ENCODE data around the gene SLC9A9.
A peak's percentile ranks its signal among the peaks of the same experiment; 100 is the strongest.

The SLC9A9 gene

DNA sequence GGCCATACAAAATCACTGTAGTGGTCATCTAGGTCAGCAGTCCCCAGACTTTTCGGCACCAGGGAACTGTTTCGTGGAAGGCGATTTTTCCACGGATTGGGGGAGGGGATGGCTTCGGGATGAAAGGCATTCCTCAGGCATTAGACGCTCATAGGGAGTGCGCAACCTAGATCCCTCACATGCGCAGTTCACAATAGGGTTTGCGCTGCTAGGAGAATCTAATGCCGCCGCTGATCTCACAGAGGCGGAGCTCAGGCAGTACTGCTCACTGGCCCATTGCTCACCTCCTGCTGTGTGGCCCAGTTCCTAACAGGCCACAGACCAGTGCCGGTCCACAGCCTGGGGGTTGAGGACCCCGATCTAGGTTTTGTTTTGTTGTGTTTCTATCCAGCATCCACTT, 200.1 kb downstream of the SLC9A9 start:
- DNase-seq (ENCODE audit: low read depth): no peak

DNA sequence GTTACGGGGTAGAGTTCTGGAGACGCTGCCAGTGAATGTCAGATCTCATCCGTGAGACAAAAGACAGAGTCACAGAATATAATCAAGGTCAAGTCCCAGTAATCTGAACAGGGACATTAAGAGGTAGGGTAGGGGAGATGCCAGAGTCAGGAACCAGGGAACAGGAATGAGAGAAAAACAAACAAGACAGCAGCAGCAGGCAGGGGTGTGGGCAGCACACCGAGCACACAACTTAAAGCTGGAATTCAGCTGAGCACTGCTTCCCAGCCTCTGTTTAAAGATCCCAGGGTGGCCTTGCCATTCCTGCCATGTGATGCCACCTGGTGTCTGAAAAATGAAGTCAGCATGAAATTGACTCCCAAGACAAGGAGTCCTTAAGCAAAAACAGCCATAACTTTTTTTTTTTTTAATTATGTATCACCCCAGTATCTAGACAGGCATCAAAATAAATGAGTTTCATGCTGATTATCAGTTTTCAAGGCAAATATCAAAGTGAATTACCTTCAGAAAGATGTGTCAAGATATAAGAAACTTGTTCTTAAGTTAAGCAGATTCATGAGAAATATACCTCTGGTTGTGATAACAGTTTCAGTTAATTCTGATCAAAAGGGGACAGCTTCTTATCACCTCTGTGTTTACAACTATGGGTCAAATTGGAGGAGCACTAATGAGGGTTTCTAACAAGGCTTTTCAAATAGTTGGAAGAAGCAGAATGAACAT, 203.7 kb downstream of the SLC9A9 start:
- DNase-seq (ENCODE audit: low read depth): peak; percentile 87

DNA sequence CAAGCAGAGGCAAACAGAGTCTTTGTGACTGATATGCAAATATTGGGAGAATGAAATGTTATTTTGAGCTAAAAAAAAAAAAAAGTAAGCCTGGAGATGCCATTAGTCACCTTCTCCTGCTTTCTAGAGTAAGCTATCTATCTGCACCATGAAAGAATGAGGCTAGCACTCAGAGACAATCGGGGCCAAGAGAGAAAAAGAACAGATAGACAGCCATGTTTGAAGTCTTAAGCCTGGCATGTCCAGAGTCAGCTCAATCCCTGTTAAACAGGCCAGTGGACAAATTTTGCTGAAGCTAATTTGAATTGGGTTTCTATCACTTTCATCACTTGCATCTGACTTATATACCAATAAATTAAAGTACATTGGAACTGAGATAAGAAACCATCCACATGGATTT, 204.4 kb downstream of the SLC9A9 start:
- no peak for DNase-seq (ENCODE audit: low read depth)

DNA sequence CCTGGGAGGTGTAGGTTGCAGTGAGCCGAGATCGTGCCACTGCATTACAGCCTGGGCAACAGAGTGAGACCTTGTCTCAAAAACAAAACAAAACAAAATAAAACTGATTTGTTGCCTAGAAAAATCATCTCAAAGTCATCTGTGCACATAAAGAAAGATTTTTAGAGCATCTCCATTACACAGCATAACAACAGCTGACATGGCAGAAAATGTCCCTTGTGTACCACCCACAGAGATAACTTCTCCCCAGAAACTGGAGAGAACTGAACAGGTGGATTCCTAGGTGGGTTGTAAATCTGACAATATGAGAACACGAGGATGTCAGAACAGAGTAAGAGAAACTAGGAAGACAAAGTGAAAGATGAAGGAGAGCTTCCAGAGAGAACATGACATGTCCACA, 207.5 kb downstream of the SLC9A9 start:
- no peak for DNase-seq (ENCODE audit: low read depth)

DNA sequence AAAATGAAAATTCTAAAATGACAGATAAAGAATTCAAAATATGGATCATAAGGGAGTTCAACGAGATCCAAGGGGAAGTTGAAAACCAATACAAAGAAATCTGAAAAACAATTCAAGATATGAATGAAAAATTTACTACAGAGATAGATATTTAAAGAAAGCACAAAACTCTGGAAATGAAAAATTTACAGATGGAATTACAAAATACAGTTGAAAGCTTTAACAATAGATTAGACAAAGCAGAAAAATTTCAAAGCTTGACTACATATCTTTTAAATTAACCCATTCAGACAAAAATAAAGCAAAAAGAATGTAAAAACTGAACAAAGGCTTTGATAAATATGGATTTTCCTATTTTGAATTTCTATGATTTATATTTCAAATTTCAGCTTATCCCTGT, 211.1 kb downstream of the SLC9A9 start:
- DNase-seq (ENCODE audit: low read depth): no peak

DNA sequence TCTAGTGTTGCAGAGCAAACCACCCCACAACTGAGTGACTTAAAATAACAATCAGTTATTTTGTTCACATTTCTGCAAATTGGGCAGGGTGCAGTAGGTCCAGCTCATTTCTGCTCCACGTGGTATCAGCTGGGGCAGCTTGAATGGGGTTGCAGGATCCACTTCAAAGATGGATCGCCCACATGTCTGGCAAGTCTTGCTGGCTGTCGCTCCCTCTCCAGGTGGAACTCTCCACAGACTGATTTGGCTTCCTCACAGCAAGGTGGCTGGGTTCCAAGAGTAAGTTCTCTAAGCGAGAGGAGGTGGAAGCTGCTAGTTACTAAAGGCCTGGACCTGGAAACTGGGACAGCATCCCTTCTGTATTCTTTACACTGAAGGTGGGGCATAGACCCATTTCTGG, 213.3 kb downstream of the SLC9A9 start:
- no peak for DNase-seq (ENCODE audit: low read depth)

DNA sequence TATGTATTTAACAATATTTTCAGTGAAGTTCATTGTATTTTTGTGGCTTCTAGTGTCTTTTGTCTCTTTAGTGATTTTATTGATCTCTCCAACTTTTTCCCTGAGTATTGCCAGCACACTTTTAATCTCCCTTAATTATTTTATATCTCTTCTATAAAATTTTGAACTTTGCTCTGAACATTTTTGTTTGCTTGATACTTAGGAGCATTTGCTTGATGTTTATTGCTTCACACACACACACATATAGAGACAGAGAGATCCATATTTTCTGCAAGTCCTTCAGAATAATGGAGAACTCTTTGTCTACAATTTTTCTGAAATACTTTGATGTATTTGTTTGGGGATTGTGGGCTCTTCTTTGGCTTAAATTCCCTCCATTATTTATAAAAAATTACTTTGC, 213.8 kb downstream of the SLC9A9 start:
- DNase-seq (ENCODE audit: low read depth): no peak

DNA sequence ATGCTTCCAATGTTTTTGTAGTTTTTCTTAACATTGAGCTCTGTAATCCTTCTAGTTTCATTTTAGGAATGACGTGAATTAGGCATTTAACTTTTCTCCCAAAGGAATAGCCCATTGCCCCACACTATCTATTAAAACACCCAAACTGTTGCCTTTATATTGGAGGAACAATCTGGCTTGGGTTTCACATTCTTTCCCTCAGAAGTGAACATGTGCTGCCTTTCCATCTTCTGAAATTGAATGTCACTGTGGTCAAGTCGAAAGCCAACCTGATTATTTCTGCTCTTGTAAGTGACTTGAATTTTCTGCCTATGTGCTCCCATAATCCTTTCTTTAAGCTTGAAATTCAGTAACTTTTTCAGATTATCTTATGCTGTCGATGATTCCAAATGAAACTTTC, 214.5 kb downstream of the SLC9A9 start:
- DNase-seq (ENCODE audit: low read depth): no peak

DNA sequence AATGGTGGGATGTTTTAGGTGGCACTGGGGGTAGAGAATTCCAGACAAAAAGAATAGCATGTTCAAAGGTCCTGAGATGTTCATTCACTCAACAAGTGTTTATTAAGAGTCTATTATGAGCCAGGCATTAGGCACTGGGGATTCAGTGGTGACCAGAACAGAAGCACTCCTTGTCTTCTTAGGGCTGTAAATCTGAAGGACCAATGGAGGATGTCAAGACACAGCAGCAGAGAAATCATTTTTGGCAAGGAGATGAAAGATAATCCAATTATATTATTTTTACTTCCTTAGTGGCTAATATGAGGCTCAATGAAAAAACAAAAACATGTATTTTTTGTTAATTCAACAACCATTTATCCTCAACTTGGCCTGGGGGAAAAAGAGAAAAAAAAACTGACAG, 218.5 kb downstream of the SLC9A9 start:
- no peak for DNase-seq (ENCODE audit: low read depth)

DNA sequence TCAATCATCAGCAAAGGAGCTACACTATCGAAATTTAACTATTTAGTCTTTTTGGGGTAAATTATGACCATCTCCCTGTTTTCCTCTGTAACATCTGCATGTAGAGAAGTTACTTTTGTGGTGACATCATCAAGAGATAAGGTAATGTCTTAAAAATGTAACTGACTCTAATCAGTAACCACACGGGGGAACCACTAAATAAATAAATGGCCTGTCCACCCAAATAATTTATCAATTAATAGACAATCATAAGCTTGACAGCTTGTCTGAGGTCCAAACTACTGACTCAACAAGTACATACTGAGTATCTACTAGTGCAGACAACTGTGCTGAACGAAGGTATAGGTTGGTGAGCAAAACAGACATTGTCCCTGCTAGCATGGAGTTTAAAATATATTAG, 219.3 kb downstream of the SLC9A9 start:
- DNase-seq (ENCODE audit: low read depth): no peak

DNA sequence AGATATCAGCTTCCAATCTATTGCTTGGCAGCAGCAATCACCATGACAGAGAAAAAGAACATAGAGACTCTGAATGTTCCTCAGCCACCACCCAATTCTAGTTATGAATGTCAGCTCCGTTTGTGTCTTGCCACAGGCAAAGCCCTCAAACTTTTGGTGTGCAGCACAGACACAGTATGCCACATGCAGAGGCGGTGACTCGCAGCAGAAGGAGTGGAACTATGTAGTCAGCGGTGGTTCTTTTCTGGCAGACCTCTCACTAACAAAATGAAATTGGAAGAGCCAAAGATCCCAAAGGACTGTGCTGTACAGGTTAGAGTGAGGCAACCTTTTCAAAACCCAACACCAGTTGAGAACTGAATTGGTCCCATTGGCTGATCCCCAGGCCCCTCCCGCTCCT, 220.9 kb downstream of the SLC9A9 start:
- DNase-seq (ENCODE audit: low read depth): peak; percentile 55

DNA sequence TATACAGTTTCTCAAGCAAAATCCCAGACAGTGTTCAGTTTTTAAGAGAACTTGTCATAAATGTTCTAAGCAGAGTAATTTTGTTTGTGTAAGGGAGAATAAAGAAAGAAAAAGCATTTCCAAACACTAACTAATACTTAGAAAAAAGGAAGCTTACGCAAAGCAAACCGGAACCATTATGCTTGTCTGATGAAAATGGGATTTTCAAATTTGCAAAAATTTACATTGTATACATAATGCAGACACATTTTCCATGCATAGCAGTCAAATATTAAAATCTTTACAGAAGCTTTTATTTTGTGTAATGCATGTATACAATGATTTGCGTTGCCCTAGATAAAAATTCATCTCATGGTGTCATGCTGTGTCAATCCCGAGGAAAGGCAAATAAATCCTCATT, 229.0 kb downstream of the SLC9A9 start:
- no peak for DNase-seq (ENCODE audit: low read depth)

DNA sequence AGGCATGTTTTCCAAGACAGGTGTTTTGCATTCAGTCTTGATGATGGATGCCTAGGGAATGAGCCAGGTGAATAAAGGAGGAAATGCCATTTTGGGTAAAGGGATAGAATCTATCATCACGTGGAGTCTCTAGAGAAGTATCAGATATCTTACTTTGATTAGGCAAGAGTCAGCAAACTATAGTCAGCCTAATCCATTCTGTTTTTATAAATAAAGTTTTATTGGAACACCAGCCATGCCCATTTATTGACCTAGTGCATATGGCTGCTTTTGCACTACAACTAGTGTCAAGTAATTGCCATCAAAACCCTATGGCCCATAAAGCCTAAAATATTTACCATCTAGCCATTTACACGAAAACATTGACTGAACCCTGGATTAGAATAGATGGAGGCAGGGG, 231.2 kb downstream of the SLC9A9 start:
- DNase-seq (ENCODE audit: low read depth): no peak

DNA sequence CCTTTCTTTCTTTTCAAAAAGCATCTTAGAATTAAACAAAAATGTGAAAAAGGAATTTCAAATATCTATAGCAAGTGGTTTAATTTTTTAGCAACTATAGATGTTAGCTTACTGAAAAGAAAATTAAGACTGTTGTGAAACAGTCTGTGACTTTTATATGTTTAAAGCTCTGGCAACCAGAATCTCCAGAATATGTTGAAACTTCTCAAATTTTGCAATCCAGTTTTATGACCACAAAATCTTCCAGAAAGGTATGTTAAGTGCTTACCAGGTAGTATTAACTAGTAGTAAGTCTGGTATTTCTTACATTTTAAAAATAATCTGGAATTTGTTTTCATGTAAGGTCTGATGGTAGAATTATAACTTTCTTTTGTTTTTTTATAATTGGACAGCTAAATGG, 235.0 kb downstream of the SLC9A9 start:
- peak; percentile 52 for DNase-seq (ENCODE audit: low read depth)

DNA sequence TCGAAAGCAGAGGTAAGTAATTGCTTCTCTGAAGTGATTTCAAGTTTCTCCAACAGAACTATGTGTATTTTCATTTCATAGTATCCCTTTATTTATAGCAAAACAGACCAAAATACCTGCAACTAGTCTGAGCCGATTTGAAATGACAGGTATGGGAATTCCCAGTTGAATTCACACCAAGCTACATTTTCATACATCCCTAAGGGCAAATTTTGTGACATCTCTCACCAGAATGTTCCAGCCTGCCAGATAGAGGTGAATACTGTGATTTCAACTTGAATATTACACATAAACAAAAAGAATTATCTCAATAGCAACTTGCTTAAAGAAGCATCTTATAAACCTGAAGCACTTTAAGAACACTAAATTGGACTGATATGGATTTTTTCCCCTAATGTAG, 235.7 kb downstream of the SLC9A9 start:
- no peak for DNase-seq (ENCODE audit: low read depth)

DNA sequence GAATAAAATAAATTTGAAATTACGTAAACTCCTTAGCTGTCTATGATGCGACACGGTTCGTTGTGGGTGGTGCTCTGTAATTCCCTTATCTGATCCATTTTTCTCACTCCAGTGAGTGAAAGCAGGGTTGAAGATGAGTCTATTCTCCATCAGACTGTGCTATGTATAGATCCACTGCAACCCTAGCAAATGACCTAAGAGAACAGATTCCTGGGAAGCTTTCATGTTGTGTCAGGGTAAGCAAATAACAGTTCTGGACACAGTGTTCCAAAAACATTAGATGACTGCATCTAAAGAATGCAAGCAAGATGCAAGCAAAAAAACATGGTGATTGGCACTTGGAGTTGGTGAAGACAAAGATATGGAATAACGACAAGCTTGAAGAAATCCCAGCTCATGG, 239.3 kb downstream of the SLC9A9 start:
- DNase-seq (ENCODE audit: low read depth): peak; percentile 92

DNA sequence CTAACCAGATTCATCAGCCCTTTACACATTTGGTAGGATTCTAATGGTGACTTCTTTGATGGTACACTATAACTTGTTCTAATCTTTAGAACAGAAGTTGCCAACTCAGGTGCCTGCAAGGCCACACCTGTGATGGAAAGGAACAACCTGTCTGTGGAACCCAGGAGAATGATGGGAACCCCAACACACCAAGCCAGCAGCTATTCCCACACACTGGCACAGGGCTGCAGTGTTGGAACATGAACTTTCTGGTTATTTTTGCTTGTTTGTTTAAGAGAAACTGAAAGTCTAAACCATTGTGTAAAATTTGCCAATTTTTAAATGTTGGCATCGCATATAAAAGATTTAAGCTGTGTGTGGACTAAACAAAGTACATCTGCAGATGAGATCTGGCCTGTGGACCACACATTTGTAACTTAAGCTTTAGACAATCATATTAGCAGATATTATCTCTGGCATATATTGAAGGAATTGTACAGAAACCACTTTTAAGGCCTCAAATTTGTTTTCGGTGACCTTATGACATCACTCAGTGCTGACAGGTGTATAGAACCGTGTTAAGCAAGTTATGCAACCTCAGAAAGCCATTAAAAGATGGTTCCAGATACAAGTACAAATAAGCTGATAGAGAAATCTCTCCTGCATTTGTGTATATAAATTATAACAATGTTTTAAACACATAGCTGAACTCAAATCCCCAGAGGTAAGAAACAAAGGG, 242.9 kb downstream of the SLC9A9 start:
- peak; percentile 80 for DNase-seq (ENCODE audit: low read depth)

DNA sequence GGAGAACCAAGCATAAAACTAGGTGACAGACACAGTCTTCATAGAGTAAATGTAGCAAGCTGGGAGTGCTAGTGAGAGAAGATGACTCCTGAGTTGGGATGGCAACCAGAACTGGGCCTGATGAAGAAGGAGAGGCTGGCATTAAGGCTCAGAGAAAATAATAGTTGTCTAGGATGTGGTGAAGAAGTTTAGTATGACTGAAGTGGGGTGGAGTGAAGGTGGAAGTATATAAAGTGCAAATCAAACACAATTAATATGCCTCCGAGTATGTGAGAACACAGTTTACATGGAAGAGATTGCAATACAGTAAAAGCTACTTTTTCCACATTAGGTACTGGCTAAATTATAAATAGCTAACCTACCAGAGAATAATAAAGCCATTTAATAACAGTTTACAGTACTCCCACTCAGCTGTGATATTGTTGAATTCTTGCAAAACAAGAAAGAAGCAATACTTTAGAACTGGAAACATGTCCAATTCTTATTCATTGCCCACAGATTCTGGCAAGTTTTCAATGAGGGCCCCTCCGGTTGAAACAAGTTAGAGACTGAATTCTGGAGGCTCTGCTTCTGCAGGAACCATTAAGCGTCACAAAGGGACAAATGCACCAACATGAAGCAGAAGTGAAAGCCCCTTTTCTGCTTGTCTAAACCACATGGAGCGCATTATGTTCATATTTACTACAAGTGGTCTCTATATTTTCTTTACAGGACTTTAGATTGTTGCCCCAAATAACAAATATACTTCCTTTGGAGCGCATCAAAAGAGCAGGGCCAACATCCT, 243.7 kb downstream of the SLC9A9 start:
- no peak for DNase-seq (ENCODE audit: low read depth)

DNA sequence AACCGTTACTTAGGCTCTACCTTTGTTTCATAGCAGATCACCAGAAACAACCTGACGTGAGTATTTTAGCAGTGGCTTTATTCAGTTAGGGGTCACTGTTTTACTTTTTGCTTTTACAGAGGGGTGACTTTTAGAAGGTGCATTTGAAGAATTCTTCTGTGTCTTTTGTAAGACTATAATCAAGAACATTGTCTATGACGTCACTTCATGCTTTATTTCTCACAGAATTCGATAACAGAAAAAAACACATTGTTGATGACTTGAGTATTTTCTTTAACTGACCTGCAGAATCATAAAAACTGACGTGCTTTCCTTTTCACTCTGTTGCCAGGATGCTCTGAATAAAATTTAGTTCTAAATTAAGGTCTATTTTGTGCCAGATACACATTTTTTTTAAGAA, 244.5 kb downstream of the SLC9A9 start:
- no peak for DNase-seq (ENCODE audit: low read depth)

DNA sequence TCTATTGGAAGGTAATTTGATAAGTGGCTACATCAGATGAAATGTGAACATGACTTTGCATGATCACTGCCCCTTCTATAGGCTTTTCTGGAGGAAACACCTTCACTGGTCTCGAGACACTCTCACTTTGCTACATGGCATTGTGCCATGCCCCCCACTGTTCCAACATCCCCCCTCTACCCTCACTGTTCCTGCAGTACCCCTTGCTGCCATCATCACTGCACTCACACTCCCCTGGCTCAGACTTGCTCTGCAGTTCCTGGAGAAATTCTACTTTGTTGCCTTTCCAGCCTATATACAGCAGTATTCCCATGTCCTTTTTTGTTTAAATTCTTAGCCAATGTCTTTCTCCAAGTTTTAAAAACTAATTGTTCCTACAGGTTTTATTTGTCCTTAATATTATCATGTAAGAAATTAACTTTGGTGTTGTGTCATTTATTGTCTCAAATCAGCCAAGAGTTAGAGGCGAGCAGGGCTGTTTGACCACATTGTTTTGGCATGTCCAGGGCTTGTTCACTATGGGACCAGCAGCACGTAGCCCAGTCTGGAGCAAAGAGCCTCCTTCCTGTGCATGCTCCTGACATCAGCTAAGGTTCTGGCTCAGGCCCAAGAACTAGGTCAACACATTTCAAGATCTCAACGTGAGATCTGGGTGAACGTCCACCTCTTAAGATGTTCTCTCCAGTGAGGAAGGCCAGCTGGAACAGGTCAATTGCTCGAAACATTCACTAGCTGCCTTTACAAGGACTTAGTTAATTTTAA, 246.4 kb downstream of the SLC9A9 start:
- DNase-seq (ENCODE audit: low read depth): no peak

DNA sequence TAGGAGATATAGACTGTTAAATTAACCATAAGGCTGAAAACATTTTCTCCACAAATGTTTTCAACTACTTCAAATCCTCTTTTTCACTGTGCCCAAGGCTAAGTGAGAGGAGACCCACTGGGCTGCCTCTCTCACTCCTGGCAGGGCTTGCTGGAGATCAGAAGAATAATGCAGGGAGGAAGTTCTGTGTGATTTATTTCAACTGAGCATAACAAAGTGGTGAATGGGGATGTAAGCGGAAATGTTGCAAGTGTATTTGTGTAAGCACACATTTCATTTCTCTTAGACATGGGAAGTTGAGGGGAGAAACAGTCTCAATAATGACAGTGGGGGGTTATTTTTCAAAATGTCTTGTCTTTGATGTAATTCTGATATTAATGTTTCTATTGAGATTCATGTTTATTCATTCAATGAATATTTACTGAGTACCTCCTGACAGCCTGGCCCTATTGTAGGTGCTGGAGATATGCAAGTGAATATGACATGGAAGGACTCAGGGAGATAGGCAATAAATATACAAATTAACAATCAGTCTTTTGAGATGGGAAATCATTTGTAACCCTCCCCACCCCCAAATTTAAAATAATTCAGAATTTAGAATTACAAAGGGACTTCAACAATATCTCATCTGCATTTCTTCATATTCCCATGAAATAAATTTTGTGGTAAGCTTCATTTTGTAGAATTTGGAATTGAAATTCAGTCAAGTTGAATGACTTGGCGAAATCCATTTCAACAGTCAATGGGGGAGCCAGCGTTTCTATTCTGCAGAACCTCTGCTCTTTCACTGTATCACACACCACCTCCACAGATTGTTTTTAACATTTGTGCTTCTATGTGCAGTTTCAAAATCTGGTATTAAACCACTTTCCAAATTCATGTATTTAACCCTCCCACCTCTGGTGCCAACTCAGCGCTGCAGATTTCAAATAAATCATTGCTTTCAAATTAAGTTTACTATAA, 247.2 kb downstream of the SLC9A9 start:
- DNase-seq (ENCODE audit: low read depth): no peak

Data from fibroblast of gingiva (primary cell).